Measurements from ENCODE around the gene TNKS2. TPM values are rescaled to one million over a fixed set of nuclear protein-coding genes. Genes with fewer than 3 reads are reported as not detected.

Gene TNKS2
- total RNA-seq, 3 donors from 2014 or later = 48.2 to 65.4 (median 50.8) TPM

GRCh38 chr10:91772461-91772860 lies 25.8 kb upstream of the TNKS2 start:
- no peaks in the 10 kb centered on the region for H3K9me3 ChIP-seq
- intact Hi-C loops (cut with DNase I; ENCODE audit: low total_unique reads) = no loop called here
- H3K4me1 ChIP-seq = no peaks in the 10 kb centered on the region
- H3K27me3 ChIP-seq = no peaks in the 10 kb centered on the region
- no peak for DNase-seq (ENCODE audit: low spot score in 2 of 2)
- TF ChIP-seq, protein P1, sequence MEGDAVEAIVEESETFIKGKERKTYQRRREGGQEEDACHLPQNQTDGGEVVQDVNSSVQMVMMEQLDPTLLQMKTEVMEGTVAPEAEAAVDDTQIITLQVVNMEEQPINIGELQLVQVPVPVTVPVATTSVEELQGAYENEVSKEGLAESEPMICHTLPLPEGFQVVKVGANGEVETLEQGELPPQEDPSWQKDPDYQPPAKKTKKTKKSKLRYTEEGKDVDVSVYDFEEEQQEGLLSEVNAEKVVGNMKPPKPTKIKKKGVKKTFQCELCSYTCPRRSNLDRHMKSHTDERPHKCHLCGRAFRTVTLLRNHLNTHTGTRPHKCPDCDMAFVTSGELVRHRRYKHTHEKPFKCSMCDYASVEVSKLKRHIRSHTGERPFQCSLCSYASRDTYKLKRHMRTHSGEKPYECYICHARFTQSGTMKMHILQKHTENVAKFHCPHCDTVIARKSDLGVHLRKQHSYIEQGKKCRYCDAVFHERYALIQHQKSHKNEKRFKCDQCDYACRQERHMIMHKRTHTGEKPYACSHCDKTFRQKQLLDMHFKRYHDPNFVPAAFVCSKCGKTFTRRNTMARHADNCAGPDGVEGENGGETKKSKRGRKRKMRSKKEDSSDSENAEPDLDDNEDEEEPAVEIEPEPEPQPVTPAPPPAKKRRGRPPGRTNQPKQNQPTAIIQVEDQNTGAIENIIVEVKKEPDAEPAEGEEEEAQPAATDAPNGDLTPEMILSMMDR (IDR thresholded peaks at IDR 0.05) = no peak
- TF ChIP-seq POLR2AphosphoS5 (IDR thresholded peaks at IDR 0.05) = no peak
- no peak for TF ChIP-seq POLR2A (IDR thresholded peaks at IDR 0.05)
- H3K4me3 ChIP-seq = no peak overlapping the region
- H3K27ac ChIP-seq = no peak overlapping the region
- no peaks in the 10 kb centered on the region for H3K36me3 ChIP-seq

DNA sequence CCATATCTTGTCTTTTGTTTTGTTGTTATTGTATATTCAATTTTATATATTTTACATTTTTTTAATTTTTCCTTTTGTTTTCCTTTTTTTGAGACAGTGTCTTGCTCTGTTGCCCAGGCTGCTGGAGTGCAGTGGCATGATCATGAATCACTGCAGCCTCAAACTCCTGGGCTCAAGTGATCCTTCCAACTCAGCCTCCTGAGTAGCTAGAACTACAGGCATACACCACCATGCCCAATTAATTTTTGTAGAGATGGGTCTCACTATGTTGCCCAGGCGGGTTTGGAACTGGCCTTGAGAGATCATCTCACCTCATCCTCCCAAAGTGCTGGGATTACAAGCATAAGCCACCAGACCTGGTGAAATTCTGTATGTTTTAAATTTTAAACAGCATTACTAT lies 25.4 kb upstream of the TNKS2 start:
- intact Hi-C loops (cut with DNase I; ENCODE audit: low total_unique reads) = no loop called here
- Histone ChIP-seq H3K4me3 (no peak overlapping the region), H3K36me3 (no peaks in the 10 kb centered on the region), H3K27me3 (no peaks in the 10 kb centered on the region), H3K27ac (no peak overlapping the region), H3K4me1 (no peaks in the 10 kb centered on the region), H3K9me3 (no peaks in the 10 kb centered on the region)
- DNase-seq (ENCODE audit: low spot score in 2 of 2) = no peak
- TF ChIP-seq, protein P1 (IDR thresholded peaks at IDR 0.05) = no peak

GRCh38 chr10:91774571-91774970 lies 23.7 kb upstream of the TNKS2 start:
- intact Hi-C loops (cut with DNase I; ENCODE audit: low total_unique reads) = no loop called here
- no peaks in the 10 kb centered on the region for H3K36me3 ChIP-seq
- no peak overlapping the region for H3K4me3 ChIP-seq
- H3K27ac ChIP-seq = no peak overlapping the region
- H3K27me3 ChIP-seq = no peaks in the 10 kb centered on the region
- no peaks in the 10 kb centered on the region for H3K4me1 ChIP-seq
- DNase-seq (ENCODE audit: low spot score in 2 of 2) = no peak
- H3K9me3 ChIP-seq = no peaks in the 10 kb centered on the region
- TF ChIP-seq POLR2AphosphoS5 (IDR thresholded peaks at IDR 0.05) (no peak), POLR2A (IDR thresholded peaks at IDR 0.05) (no peak)
- TF ChIP-seq, protein P1 (IDR thresholded peaks at IDR 0.05) = no peak

DNA sequence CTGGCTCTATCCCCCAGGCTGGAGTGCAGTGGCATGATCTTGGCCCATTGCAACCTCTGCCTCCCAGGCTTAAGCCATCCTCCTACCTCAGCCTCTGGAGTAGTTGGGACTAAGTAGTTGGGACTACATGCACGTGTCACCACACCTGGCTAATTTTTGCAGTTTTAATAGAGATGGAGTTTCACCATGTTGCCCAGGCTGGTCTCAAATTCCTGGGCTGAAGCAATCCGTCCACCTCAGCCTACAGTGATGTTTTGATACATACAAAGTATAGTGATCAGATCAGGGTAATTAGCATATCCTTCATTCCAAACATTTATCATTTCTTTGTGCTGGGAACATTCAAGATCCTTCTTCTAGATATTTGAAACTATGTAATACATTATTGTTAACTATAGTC lies 22.5 kb upstream of the TNKS2 start:
- no peak for DNase-seq (ENCODE audit: low spot score in 2 of 2)
- Histone ChIP-seq H3K4me1 (no peaks in the 10 kb centered on the region), H3K9me3 (no peaks in the 10 kb centered on the region), H3K27me3 (no peaks in the 10 kb centered on the region), H3K36me3 (no peaks in the 10 kb centered on the region), H3K27ac (no peak overlapping the region), H3K4me3 (no peak overlapping the region)
- TF ChIP-seq, protein P1 (IDR thresholded peaks at IDR 0.05) = no peak
- no peak for TF ChIP-seq POLR2AphosphoS5 (IDR thresholded peaks at IDR 0.05)
- no peak for TF ChIP-seq POLR2A (IDR thresholded peaks at IDR 0.05)
- intact Hi-C loops (cut with DNase I; ENCODE audit: low total_unique reads) = no loop called here

DNA sequence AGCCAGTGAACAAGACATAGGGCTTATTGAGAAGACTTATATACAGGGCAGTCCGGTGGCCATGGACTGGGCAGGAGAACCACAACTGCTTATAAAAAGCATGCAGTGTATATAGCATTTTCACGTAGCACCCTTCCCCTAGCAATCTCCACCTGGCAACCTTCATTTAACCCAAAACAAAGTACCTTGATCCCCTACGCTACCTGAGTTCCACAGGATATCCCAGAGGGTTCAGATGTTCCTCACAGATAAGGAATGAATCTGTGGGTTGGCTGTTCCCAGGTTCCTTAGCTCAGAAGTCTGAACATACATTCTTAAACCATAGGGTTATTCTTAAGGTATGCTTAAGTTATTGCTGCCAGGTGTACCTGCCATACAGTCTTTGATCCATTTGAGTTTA lies 22.0 kb upstream of the TNKS2 start:
- no peak overlapping the region for H3K4me3 ChIP-seq
- no peaks in the 10 kb centered on the region for H3K36me3 ChIP-seq
- H3K4me1 ChIP-seq = no peaks in the 10 kb centered on the region
- intact Hi-C loops (cut with DNase I; ENCODE audit: low total_unique reads) = no loop called here
- H3K27ac ChIP-seq = no peak overlapping the region
- no peak for DNase-seq (ENCODE audit: low spot score in 2 of 2)
- H3K27me3 ChIP-seq = no peaks in the 10 kb centered on the region
- TF ChIP-seq, protein P1 (IDR thresholded peaks at IDR 0.05) = no peak
- no peak for TF ChIP-seq POLR2AphosphoS5 (IDR thresholded peaks at IDR 0.05)
- no peaks in the 10 kb centered on the region for H3K9me3 ChIP-seq

Measured in breast epithelium (tissue), 4 donors.